GM12801 (cell line): ENCODE measurements around the gene ENKUR.

Experiments
- TF ChIP-seq, protein P1 (sequence below): IDR thresholded peaks from one replicate; pipeline ENCODE4 v1.5.1; 2011; ENCODE audit warnings: control low read depth; ENCODE audit not compliant: insufficient read length; ENCODE audit errors: extremely low read depth

Gene ENKUR

GRCh38 chr10:24938525-24938924, 77.4 kb downstream of the ENKUR start:
- TF ChIP-seq, protein P1, sequence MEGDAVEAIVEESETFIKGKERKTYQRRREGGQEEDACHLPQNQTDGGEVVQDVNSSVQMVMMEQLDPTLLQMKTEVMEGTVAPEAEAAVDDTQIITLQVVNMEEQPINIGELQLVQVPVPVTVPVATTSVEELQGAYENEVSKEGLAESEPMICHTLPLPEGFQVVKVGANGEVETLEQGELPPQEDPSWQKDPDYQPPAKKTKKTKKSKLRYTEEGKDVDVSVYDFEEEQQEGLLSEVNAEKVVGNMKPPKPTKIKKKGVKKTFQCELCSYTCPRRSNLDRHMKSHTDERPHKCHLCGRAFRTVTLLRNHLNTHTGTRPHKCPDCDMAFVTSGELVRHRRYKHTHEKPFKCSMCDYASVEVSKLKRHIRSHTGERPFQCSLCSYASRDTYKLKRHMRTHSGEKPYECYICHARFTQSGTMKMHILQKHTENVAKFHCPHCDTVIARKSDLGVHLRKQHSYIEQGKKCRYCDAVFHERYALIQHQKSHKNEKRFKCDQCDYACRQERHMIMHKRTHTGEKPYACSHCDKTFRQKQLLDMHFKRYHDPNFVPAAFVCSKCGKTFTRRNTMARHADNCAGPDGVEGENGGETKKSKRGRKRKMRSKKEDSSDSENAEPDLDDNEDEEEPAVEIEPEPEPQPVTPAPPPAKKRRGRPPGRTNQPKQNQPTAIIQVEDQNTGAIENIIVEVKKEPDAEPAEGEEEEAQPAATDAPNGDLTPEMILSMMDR: no peak

- TF ChIP-seq, protein P1: no peak
Measured at GRCh38 chr10:24938076-24938475, 77.9 kb downstream of the ENKUR start.

DNA sequence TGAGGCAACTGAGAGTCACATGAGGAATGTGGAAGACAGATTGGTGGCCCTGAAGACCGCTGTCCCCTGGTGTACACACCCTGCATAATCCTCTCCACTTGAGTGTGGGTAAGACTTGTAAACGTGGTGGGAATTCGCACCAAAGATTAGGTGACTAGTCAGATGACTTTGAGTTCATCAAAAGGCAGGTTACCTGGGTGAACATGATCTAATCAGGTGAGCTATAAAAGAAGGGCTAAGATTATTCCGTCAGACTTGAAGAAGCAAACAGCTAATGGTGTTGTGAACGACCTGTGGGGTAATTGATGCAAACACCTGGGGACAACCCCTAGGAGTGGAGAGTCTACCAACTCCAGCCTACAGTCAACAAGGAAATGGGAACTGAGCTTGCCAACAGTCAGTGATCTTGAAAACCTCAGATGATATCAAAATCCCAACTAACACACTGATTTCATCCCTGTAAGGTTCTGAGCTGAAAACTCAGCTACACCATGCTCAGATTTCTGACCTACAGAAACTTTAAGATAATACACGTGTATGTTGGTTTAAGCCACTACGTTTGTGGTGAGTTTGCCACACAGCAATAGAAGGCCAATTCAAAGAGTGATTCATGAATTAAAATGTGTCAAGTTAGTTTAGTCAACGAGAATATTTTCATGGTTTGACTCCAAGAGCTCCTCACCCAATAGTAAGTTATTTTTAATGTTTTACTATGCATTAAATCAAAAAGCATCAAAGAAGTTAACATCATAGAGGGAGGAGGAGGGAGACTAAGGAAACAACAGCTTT, 80.3 kb downstream of the ENKUR start:
- TF ChIP-seq, protein P1: no peak
